Limb (tissue), 2 donors: ENCODE measurements around the gene CD46.
A peak's percentile ranks its signal among the peaks of the same experiment; 100 is the strongest.
"Not testable (repeated sequence)": the region's sequence is repeated elsewhere in the genome, so short reads cannot be mapped to it uniquely, and the experiment has no call there.

ENCODE experiments used
- DNase-seq, 2 donors: peaks; one replicate each; pipeline ENCODE4 v3.0.0-alpha.2; 2016; ENCODE audit errors: extremely low spot score in 2 of 2

The CD46 gene

GRCh38 chr1:207751790-207752455, at the start of gene CD46:
Gene CD46 (plus strand): TSS chr1:207752054. CDS start chr1:207752213, 159 bp downstream.
- peak; percentile 95 for DNase-seq

GRCh38 chr1:207702317-207702716, 49.5 kb upstream of the CD46 start:
- no peak for DNase-seq

- no peak for DNase-seq
Measured at GRCh38 chr1:207703712-207704111, 48.1 kb upstream of the CD46 start.

- not testable (repeated sequence) for DNase-seq
Measured at GRCh38 chr1:207708004-207708403, 43.9 kb upstream of the CD46 start.

GRCh38 chr1:207711285-207711684, 40.6 kb upstream of the CD46 start:
- DNase-seq: no peak

DNA sequence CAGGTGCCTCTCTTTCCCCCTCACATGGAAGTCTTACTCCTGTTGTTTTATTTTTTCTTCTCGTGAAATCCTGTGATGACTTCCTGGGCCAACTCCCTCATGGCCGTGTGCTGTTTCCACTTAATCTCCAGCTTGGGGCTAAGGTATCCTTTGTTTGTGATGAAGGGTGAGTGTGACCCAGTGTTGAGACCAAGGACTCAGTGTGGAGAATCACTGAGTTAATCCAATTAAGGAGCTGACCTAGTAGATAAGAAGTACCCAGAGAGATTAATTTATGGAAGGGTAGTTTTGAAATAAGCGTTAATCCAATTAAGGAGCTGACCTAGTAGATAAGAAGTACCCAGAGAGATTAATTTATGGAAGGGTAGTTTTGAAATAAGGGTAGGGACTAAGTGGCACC, 39.2 kb upstream of the CD46 start:
- not testable (repeated sequence) for DNase-seq

DNA sequence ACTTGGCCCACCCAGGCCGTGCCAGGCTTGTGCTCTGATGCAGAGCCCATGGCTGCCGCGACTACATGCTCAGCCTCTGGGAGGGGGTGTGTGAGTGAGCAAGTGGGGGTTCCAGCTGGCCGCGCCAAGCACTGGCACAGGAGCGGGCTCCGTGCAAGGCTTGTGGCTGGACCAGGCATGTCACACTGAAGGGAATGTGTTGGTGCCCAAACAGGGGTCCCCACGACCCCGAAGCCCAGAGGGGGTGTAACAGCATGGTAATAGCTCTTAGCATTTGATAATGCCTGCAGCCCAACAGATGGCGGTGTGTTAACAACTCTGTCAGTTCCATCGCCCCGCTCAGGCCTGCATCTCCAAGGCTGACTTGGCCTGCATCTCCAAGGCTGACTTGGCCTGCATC, 38.3 kb upstream of the CD46 start:
- DNase-seq: no peak

- DNase-seq: no peak
Measured at GRCh38 chr1:207719234-207719633, 32.6 kb upstream of the CD46 start.

DNA sequence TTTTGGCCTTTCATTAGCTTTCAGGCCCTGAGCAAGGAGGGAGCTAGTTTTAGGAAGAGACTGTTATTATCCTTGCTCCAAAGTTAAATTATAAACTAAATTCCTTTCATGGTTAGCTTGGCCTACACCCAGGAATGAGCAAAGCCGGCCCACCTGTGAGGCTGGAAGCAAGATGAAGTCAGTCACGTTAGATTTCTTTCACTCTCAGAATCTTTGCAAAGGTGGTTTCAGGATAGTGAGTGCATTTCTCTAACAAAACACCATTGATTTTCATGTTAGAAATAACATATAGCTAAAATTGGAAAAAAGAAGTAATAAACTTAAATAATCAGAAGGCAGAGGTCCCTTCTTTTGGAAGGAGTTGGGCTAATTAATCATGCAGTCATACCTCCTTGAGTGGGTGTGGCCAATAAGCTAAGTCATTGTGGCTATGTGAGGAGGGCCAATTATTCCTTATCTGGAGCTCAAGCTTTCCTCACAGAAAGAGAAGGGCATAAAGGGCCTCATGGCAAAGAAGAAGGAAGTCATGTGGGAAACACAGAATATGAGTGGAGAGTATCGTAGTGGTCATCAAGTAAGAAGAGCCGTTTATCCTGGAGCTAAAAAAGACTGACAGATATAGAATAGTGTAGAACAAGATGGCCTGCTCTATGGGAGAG, 23.5 kb upstream of the CD46 start:
- not testable (repeated sequence) for DNase-seq

DNA sequence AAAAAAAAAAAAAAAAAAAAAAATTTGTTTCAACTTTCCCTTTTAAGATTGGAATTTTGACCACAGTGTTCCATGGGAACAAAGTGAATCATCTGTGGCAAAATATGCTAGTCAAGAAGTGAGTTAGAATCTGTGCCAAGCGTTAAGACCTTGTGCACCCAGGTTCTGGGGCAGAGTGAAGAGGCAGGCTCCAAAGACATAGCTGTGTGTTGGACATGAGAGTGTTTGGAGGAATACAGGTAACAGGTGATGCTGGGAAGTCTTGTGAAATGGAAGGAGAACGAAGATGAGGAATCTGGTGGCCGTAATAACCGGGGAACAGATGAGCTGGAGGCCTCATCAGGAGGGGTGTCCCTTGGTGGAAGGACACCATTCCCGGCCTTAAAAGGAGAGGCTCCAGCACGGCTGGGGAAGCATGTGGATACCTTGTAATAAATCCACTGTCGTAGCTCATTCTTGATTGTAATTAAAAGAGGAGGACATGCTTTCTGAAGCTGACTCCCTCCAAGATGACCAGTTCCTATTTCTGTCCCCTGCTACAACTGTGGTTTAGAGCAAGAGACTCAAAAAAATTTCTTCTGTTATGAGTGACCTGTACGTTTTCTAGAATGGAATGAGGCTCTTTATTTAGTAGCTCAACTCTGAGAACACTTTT, 14.2 kb upstream of the CD46 start:
- not testable (repeated sequence) for DNase-seq

DNA sequence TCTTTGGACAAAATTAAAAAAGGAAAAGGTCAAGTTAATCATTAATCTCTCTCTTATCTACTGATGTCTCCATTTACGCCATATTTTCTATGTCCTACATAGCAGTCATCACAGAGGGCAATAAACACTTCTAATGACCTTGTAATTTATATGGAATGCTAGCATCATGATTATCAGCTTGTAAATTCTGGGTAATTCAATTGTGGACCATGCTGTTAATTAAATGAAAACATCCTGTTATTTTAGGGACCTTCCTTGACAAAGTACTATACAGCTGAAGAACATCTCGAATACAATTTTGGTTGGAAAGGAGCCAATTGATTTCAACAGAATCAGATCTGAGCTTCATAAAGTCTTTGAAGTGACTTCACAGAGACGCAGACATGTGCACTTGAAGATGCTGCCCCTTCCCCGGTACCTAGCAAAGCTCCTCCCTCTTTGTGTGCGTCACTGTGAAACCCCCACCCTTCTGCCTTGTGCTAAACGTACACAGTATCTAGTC, 13.6 kb upstream of the CD46 start:
- DNase-seq: not testable (repeated sequence)

DNA sequence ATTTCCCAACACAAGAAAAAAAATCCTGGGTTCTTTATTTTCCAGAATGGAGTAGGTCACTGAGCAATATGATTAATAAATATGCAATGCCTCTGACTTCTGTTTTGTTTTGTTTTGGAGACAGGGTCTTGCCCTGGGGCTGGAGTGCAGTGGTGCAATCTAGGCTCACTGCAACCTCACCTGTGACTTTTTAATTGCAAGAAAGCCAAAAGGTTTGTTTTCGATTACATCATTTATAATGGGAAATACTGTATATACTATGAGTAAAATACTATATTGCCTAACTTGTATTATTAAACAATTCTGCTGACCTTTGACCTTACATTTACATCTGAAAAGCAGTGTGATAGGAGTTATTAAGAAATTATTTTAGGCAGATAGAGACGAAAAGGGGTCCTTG, 11.6 kb upstream of the CD46 start:
- no peak for DNase-seq

GRCh38 chr1:207742850-207743555, 8.9 kb upstream of the CD46 start:
- no peak for DNase-seq

DNA sequence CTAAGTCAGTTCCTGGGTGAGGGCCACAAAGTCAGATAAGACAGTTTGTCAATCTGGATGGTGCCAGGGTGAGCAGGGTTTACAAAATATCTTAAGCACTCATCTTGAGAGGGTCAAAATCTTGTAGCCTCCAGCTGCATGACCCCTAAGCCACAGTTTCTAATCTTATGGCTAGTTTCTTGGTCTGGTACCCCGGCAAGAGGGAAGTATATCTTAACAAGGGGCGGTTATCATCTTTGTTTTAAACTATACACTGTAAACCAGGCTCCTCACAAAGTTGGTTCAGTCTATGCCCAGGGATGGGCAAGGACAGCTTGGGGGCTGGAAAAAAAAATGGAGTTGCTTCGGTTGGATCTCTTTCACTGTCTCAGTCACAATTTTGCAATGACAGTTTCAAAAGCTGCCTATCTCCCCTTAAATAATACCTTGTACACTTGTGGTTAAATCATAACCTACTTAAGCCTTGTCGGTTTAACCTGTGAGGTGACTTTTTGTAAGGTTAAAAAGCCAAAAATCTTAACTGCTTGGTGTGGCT, 7.8 kb upstream of the CD46 start:
- no peak for DNase-seq

GRCh38 chr1:207745285-207745684, 6.6 kb upstream of the CD46 start:
- DNase-seq: no peak

GRCh38 chr1:207745839-207746767, 5.8 kb upstream of the CD46 start:
- DNase-seq: no peak

DNA sequence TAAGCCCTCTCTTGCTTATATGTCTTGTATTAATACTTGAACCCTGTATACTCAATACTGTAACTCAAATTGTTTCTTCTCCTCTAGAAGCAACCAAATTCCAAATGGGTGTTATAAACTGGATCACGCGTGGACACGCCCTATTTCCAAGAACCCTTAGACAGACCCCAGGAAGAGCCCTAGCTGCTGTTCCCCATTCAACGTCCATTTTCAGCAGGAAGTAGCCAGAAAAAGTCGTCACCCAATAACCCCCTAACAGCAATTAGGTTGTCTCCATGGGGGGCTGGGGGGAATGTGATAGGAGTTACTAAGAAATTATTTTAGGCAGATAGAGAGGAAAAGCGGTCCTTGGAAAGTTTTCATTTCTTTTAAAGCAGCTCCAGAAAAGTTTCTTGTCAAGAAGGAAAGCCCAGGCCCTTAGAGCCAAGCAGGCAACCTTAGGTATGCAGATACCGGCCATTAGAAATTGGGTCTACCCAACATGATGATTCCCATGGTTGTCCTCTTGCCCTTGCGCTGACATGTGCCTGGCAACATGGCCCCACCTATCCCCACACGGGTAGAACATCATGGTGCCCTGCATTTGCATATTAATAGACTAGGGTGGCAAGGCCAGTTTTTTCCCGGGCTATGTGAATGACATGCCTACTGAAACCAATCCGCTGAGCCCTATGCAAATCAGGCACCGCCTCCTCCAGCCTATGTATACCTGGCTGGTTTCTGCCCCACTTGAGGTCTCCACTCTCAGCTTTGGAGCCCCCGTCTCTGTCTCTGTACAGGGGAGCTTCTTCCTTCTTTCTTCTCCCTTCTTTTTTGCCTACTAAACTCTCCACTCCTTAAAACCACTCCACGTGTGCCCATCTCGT, 4.0 kb upstream of the CD46 start:
- DNase-seq: no peak

DNA sequence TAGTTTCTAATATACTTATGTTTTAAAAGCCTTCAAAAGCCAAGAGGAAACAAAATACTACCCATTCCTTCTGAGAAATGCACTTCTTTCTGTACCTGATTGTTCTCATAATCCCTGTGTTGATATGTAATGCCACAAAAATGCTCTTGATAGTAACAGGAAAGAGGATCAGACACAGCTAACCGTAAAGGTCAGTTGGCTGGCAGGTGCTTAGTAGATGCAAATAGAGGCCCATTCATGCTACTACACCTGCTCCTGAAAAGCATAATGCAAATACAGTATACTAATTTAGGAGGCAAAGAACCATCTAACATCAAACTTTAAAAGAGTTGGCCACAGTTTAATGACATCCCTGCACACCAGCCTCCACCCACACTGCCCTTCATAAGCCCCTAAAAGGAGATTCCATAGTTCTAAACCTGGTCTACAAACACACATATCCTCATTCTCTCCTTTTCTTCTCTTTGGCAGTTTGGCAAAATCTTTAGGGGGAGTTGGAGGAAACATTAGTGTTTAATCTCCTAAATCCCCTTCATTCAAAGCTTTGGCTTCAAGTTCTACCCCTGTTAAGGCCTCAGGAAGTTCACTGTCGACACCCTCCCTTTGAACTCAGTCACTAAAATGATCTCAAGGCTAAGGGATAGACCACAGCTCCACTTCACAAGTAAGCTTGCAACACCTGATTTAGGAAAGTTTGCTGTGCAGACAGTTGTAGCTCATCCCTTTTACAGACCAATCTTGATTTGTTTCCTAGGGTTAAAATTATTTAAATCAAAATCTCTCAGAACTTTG, 2.9 kb upstream of the CD46 start:
- no peak for DNase-seq
